ENCODE results near the gene CCIN. TPM values are rescaled to one million over a fixed set of nuclear protein-coding genes. Genes with fewer than 3 reads are reported as not detected.

The CCIN gene
- total RNA-seq, 6 experiments from 2014 or later = 0.59 to 2.5 (median 0.73) TPM

DNA sequence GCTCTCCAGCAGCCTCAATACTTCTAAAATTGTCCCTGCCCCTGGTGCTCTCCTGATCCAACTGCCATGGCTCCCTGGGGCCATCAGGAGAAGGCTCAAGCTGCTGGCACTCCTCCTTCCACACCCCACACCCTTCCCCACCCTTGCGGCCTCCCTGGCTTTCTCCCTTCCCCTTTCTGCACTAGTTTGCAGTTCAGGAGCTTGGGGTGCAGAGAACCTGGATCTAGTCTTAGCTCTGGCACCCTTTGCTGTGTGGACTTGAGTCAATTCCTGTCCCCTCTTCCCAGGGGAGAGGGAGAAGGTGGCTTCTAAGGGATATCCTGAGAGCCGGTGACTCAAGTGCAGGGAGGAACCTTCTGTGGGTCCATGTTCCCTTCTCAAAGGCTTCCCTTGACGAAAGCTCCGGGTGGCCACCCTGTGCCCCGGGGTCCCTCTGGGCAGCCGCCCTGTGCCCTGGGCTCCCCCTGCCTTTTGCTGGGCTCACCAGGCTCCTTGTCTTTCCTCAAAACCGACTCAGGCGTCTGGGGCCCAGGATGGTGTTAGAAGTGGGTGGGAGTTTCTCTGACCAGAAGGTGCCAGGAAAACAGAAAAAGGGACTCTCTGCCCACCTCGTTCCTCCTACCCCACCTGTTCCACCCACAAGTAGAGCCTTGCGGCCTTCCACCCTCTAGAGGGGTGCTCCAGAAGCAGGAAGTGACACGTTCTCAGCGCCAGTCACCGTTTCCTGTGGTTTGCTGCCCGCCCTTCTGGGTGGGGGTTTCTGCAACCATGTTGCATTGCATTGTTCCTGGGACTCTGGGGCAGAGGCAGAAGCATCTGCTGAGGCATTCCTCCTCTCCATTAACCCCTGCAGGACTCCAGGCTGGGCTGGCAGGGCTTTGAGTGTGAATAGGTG, 17.6 kb upstream of the CCIN start:
- peaks cover 2% of the 10 kb centered on the region; the same call in 1 of the 2 replicates for H3K27me3 Mint-ChIP-seq (ENCODE audit: insufficient read depth)
- H3K36me3 Mint-ChIP-seq (ENCODE audit: low read depth) = peaks cover 7% of the 10 kb centered on the region
- H3K4me1 Mint-ChIP-seq (ENCODE audit: low read depth) = peaks cover 70% of the 10 kb centered on the region
- peak overlapping the region; percentile 64 for H3K27ac Mint-ChIP-seq
- peak overlapping the region; percentile 49 for H3K4me3 Mint-ChIP-seq
- no peaks in the 10 kb centered on the region for H3K9me3 Mint-ChIP-seq
- no peak for TF ChIP-seq CTCF (IDR thresholded peaks at IDR 0.05)
- DNase-seq = peak; percentile 60

DNA sequence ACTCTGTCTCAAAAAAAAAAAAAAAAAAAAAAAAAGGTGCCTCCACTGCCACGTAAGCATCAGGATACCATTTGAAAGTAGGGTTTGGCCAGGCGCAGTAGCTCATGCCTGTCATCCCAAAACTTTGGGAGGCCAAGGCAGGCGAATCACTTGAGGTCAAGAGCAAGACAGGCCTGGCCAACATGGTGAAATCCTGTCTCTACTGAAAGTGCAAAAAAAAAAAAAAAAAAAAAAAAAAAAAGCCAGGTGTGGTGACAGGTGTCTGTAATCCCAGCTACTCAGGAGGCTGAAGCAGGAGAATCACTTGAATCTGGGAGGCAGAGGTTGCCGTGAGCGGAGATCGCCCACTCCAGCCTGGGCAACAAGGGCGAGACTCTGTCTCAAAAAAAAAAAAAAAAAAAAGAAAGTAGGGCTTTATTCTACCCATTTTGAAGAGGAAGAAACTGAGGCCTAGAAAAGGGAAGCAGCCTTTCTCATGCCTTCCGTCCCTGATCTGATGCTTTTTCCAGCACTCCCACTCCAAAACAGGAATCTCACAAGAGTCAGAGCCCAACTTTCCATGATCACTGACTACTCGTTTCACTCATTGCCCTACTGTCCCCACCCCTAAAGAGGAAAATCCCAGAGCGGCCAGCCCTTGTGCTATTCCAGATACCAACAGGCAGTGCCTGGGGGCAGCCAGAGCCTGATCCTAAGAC, 16.3 kb upstream of the CCIN start:
- Mint-ChIP-seq H3K4me1 (ENCODE audit: low read depth) (peaks cover 61% of the 10 kb centered on the region), H3K27ac (peak overlapping the region; percentile 95), H3K9me3 (no peaks in the 10 kb centered on the region), H3K4me3 (no peak overlapping the region), H3K27me3 (ENCODE audit: insufficient read depth) (no peaks in the 10 kb centered on the region; the same call in 1 of the 2 replicates), H3K36me3 (ENCODE audit: low read depth) (peaks cover 8% of the 10 kb centered on the region)
- no peak for DNase-seq
- TF ChIP-seq CTCF (IDR thresholded peaks at IDR 0.05) = no peak

- peaks cover 14% of the 10 kb centered on the region for H3K36me3 Mint-ChIP-seq (ENCODE audit: low read depth)
- peak overlapping the region; percentile 73; the same call in 1 of the 2 replicates for H3K4me3 Mint-ChIP-seq
- no peaks in the 10 kb centered on the region for H3K9me3 Mint-ChIP-seq
- TF ChIP-seq CTCF (IDR thresholded peaks at IDR 0.05) = no peak
- H3K4me1 Mint-ChIP-seq (ENCODE audit: low read depth) = peaks cover 61% of the 10 kb centered on the region
- no peaks in the 10 kb centered on the region; the same call in 1 of the 2 replicates for H3K27me3 Mint-ChIP-seq (ENCODE audit: insufficient read depth)
- DNase-seq = no peak
- H3K27ac Mint-ChIP-seq = peak overlapping the region; percentile 95
Measured at GRCh38 chr9:36153746-36154145, 15.4 kb upstream of the CCIN start.

DNA sequence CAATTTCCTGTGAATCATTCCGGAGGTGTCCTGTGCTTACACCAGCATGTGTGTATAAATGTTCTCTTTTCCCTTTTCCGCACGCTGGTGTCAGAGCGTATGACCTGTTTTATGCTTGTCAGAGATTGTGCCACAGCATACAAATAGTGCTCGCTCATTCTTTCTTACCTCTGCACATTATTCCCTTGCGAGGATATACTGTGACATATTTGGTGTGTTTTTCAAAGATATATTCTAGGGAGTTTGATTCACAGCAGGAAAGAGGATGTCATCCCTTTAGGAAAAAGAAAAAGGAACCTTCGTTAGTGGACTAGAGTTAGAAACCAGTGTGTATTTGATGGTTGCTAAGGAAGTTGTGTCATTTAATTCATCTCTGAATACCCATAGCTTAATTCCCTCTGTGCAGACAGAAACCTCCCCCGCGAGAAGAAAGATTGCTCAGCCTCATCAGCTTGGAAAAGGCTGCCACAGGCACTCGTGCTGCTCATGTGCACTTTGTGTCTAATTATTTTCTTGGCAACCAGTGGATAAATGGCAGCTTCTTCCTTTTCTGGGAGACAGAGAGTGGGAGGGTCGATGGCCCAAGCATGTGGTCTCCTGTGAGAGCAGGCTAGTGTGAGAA, 14.7 kb upstream of the CCIN start:
- Mint-ChIP-seq H3K27me3 (ENCODE audit: insufficient read depth) (no peaks in the 10 kb centered on the region; the same call in 1 of the 2 replicates), H3K27ac (peak overlapping the region; percentile 95), H3K4me1 (ENCODE audit: low read depth) (peaks cover 60% of the 10 kb centered on the region), H3K4me3 (peak overlapping the region; percentile 73), H3K9me3 (no peaks in the 10 kb centered on the region), H3K36me3 (ENCODE audit: low read depth) (peaks cover 14% of the 10 kb centered on the region)
- TF ChIP-seq CTCF (IDR thresholded peaks at IDR 0.05) = no peak
- DNase-seq = peak; percentile 76

DNA sequence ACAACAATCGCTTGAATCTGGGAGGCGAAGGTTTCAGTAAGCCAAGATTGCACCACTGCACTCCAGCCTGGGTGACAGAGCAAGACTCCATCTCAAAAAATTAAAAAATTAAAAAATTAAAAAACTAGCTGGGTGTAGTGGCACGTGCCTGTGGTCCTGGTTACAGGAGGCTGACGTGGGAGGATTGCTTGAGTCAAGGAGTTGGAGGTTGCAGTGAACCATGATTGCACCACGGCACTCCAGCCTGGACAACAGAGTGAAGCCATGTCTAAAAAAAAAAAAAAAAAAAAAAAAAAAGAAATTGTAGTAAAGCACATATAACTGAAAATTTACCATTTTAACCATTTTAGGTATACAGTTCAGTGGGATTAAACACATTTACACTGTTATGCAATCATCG, 13.1 kb upstream of the CCIN start:
- Mint-ChIP-seq H3K9me3 (no peaks in the 10 kb centered on the region), H3K27me3 (ENCODE audit: insufficient read depth) (no peaks in the 10 kb centered on the region; the same call in 1 of the 2 replicates), H3K4me3 (no peak overlapping the region), H3K36me3 (ENCODE audit: low read depth) (peaks cover 10% of the 10 kb centered on the region), H3K27ac (no peak overlapping the region), H3K4me1 (ENCODE audit: low read depth) (peaks cover 56% of the 10 kb centered on the region)
- TF ChIP-seq CTCF (IDR thresholded peaks at IDR 0.05) = no peak
- no peak for DNase-seq

All from HFFc6 (cell line).